ENCODE measurements around the gene SAP30BP. TPM values are rescaled to one million over a fixed set of nuclear protein-coding genes. Genes with fewer than 3 reads are reported as not detected.

The SAP30BP gene
- total RNA-seq, 1 experiment from 2014 or later = 126 TPM

DNA sequence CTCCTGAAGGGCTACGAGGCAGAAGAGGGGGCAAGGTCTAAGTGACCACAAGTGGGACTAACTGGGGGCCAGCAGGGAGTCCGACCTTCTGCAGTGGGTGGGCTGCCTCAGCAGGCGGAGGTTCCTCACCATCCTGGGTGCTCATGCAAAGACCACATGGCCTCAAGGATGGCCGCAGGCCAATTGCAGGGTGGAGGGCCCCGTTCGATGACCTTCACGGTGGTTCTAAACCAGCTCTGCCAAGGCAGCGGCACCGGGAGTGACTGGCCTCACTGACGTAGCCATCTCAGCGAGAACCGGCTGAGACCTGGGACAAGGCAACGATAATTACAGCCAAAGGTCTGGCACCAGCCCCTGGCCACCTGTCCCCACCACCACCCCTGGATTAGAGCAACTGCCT is 28.2 kb upstream of the SAP30BP start:
- peaks cover 36% of the 10 kb centered on the region for H3K4me1 ChIP-seq
- Mint-ChIP-seq H3K36me3 (ENCODE audit: insufficient read depth, unreplicated experiment) (peaks cover 21% of the 10 kb centered on the region), H3K9me3 (ENCODE audit: unreplicated experiment) (no peaks in the 10 kb centered on the region), H3K27me3 (ENCODE audit: insufficient read depth, unreplicated experiment) (no peaks in the 10 kb centered on the region), H3K4me3 (ENCODE audit: unreplicated experiment) (no peak overlapping the region), H3K4me1 (ENCODE audit: low read depth, unreplicated experiment) (peaks cover under 1% of the 10 kb centered on the region), H3K27ac (ENCODE audit: unreplicated experiment) (no peak overlapping the region)
- no peak overlapping the region for H3K4me3 ChIP-seq (ENCODE audit: low read depth, low read length)
- TF ChIP-seq, protein P1, sequence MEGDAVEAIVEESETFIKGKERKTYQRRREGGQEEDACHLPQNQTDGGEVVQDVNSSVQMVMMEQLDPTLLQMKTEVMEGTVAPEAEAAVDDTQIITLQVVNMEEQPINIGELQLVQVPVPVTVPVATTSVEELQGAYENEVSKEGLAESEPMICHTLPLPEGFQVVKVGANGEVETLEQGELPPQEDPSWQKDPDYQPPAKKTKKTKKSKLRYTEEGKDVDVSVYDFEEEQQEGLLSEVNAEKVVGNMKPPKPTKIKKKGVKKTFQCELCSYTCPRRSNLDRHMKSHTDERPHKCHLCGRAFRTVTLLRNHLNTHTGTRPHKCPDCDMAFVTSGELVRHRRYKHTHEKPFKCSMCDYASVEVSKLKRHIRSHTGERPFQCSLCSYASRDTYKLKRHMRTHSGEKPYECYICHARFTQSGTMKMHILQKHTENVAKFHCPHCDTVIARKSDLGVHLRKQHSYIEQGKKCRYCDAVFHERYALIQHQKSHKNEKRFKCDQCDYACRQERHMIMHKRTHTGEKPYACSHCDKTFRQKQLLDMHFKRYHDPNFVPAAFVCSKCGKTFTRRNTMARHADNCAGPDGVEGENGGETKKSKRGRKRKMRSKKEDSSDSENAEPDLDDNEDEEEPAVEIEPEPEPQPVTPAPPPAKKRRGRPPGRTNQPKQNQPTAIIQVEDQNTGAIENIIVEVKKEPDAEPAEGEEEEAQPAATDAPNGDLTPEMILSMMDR (IDR thresholded peaks at IDR 0.05; ENCODE audit: insufficient read depth in 1 of 2, low read depth in 1 of 2, low read length in 1 of 2, severe bottlenecking in 1 of 2, unreplicated experiment in 1 of 2) = no peak
- peaks cover 1% of the 10 kb centered on the region for H3K36me3 ChIP-seq (ENCODE audit: control insufficient read depth, insufficient read depth, low read length)
- no peaks in the 10 kb centered on the region for H3K9me3 ChIP-seq
- no TSS peak for BruUV-seq (replicated peaks)
- H3K27me3 ChIP-seq (replicated peaks; ENCODE audit: control insufficient read depth, insufficient read depth, low read length) = no peaks in the 10 kb centered on the region
- intact Hi-C loops (cut with micrococcal nuclease; ENCODE audit: unreplicated experiment) = no loop called here
- ChIA-PET CTCF (interaction anchor here (1.0 to 2.2 kb wide), 3 partner anchors 14 to 111 kb away, joined by 3 to 10 read pairs (median 7); no protein-coding TSS in a partner anchor), POLR2A (no interaction called here)
- DNase-seq = no peak

DNA sequence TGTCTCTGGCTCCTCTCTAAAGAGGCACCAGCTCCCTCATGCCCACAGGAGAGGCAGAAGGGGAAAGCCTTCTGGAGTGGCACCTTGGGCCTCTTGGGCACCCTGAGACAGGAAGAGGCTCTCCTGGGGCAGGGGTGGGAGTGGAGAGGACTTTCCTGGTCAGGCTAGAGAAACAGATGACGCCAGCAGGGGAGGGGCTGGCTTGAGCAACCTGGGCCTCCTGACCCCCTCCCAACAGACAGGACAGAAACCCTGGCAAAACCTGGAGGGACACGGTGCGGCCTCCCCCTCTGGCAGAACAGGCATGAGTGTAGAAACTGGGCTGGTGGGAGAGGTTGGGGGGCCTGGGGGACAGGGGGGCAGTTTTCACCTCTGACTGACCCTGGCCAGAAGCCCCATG is 27.8 kb upstream of the SAP30BP start:
- intact Hi-C loops (cut with micrococcal nuclease; ENCODE audit: unreplicated experiment) = no loop called here
- Histone ChIP-seq H3K27me3 (replicated peaks; ENCODE audit: control insufficient read depth, insufficient read depth, low read length) (no peaks in the 10 kb centered on the region), H3K9me3 (no peaks in the 10 kb centered on the region), H3K36me3 (ENCODE audit: control insufficient read depth, insufficient read depth, low read length) (peaks cover 1% of the 10 kb centered on the region), H3K4me3 (ENCODE audit: low read depth, low read length) (no peak overlapping the region), H3K4me1 (peaks cover 31% of the 10 kb centered on the region)
- peaks cover 18% of the 10 kb centered on the region for H3K36me3 Mint-ChIP-seq (ENCODE audit: insufficient read depth, unreplicated experiment)
- ChIA-PET CTCF (interaction anchor here (1.2 to 2.2 kb wide), 2 partner anchors 14 to 109 kb away, joined by 7 to 10 read pairs; no protein-coding TSS in a partner anchor), POLR2A (no interaction called here)
- no TSS peak for BruUV-seq (replicated peaks)
- TF ChIP-seq, protein P1 (IDR thresholded peaks at IDR 0.05; ENCODE audit: insufficient read depth in 1 of 2, low read depth in 1 of 2, low read length in 1 of 2, severe bottlenecking in 1 of 2, unreplicated experiment in 1 of 2) = no peak
- no peak overlapping the region for H3K27ac Mint-ChIP-seq (ENCODE audit: unreplicated experiment)
- H3K4me3 Mint-ChIP-seq (ENCODE audit: unreplicated experiment) = no peak overlapping the region
- no peaks in the 10 kb centered on the region for H3K9me3 Mint-ChIP-seq (ENCODE audit: unreplicated experiment)
- DNase-seq = no peak
- H3K4me1 Mint-ChIP-seq (ENCODE audit: low read depth, unreplicated experiment) = no peaks in the 10 kb centered on the region
- no peaks in the 10 kb centered on the region for H3K27me3 Mint-ChIP-seq (ENCODE audit: insufficient read depth, unreplicated experiment)

GRCh38 chr17:75639771-75640555 is 27.2 kb upstream of the SAP30BP start:
- no TSS peak for BruUV-seq (replicated peaks)
- DNase-seq = peak; percentile 73 to 74
- H3K27me3 ChIP-seq (replicated peaks; ENCODE audit: control insufficient read depth, insufficient read depth, low read length) = no peaks in the 10 kb centered on the region
- Mint-ChIP-seq H3K27me3 (ENCODE audit: insufficient read depth, unreplicated experiment) (no peaks in the 10 kb centered on the region), H3K27ac (ENCODE audit: unreplicated experiment) (peak overlapping the region; percentile 57), H3K4me1 (ENCODE audit: low read depth, unreplicated experiment) (peaks cover 4% of the 10 kb centered on the region), H3K9me3 (ENCODE audit: unreplicated experiment) (no peaks in the 10 kb centered on the region), H3K36me3 (ENCODE audit: insufficient read depth, unreplicated experiment) (peaks cover 19% of the 10 kb centered on the region), H3K4me3 (ENCODE audit: unreplicated experiment) (no peak overlapping the region)
- no peak overlapping the region for H3K4me3 ChIP-seq (ENCODE audit: low read depth, low read length)
- POLR2A ChIA-PET = no interaction called here
- H3K4me1 ChIP-seq = peaks cover 34% of the 10 kb centered on the region
- H3K36me3 ChIP-seq (ENCODE audit: control insufficient read depth, insufficient read depth, low read length) = peaks cover 1% of the 10 kb centered on the region
- no peaks in the 10 kb centered on the region for H3K9me3 ChIP-seq
- CTCF ChIA-PET = interaction anchor here (1.2 to 2.2 kb wide), 2 partner anchors 13 to 108 kb away, joined by 7 to 10 read pairs; no protein-coding TSS in a partner anchor
- TF ChIP-seq, protein P1 (IDR thresholded peaks at IDR 0.05; ENCODE audit: insufficient read depth in 1 of 2, low read depth in 1 of 2, low read length in 1 of 2, severe bottlenecking in 1 of 2, unreplicated experiment in 1 of 2) = peak; percentile 16 to 53
- intact Hi-C loops (cut with micrococcal nuclease; ENCODE audit: unreplicated experiment) = no loop called here

Data from Caco-2 (cell line).